Stimulated activated CD4-positive, alpha-beta T cell treated with anti-CD3 and anti-CD28 coated beads, Interleukin-4, amount 100 ng/mL, for 4 hours (primary cell): ENCODE data around the gene PRDM16.

Experiments
- DNase-seq, 2 experiments: peaks; one replicate each; pipeline ENCODE4 v3.0.0-alpha.2; 2020

Gene PRDM16

GRCh38 chr1:3249231-3249630 lies 180.2 kb downstream of the PRDM16 start:
- DNase-seq: no peak

- DNase-seq: no peak
These were observed 180.9 kb downstream of the PRDM16 start for GRCh38 chr1:3249631-3250501.

- no peak for DNase-seq
These were observed 181.6 kb downstream of the PRDM16 start for GRCh38 chr1:3250624-3251023.

- DNase-seq: no peak
These were observed 182.2 kb downstream of the PRDM16 start for GRCh38 chr1:3251099-3251806.

GRCh38 chr1:3251807-3252428 lies 182.9 kb downstream of the PRDM16 start:
- no peak for DNase-seq

GRCh38 chr1:3255680-3256079 lies 186.7 kb downstream of the PRDM16 start:
- DNase-seq: no peak

GRCh38 chr1:3257788-3258187 lies 188.8 kb downstream of the PRDM16 start:
- DNase-seq: no peak

GRCh38 chr1:3258386-3259003 lies 189.5 kb downstream of the PRDM16 start:
- no peak for DNase-seq

GRCh38 chr1:3259020-3259419 lies 190.0 kb downstream of the PRDM16 start:
- DNase-seq: no peak

GRCh38 chr1:3261007-3261968 lies 192.3 kb downstream of the PRDM16 start:
- no peak for DNase-seq

- no peak for DNase-seq
These were observed 193.1 kb downstream of the PRDM16 start for GRCh38 chr1:3261969-3262579.

- no peak for DNase-seq
These were observed 193.8 kb downstream of the PRDM16 start for GRCh38 chr1:3262681-3263286.

- DNase-seq: no peak
These were observed 194.8 kb downstream of the PRDM16 start for GRCh38 chr1:3263790-3264189.

- no peak for DNase-seq
These were observed 195.5 kb downstream of the PRDM16 start for GRCh38 chr1:3264456-3264855.

- DNase-seq: no peak
These were observed 197.1 kb downstream of the PRDM16 start for GRCh38 chr1:3265835-3266805.

- DNase-seq: no peak
These were observed 198.0 kb downstream of the PRDM16 start for GRCh38 chr1:3266870-3267549.

- DNase-seq: no peak
These were observed 198.7 kb downstream of the PRDM16 start for GRCh38 chr1:3267550-3268270.

- no peak for DNase-seq
These were observed 199.3 kb downstream of the PRDM16 start for GRCh38 chr1:3268281-3268680.
